GM19351 (cell line): ENCODE data around the gene MAPK12.

Experiments used
- ATAC-seq: cut with Tn5 transposase; IDR thresholded peaks from one replicate; pipeline ENCODE4 v1.9.1; 2021; ENCODE audit warnings: mild to moderate bottlenecking, moderate library complexity; ENCODE audit not compliant: unreplicated experiment

The MAPK12 gene

DNA sequence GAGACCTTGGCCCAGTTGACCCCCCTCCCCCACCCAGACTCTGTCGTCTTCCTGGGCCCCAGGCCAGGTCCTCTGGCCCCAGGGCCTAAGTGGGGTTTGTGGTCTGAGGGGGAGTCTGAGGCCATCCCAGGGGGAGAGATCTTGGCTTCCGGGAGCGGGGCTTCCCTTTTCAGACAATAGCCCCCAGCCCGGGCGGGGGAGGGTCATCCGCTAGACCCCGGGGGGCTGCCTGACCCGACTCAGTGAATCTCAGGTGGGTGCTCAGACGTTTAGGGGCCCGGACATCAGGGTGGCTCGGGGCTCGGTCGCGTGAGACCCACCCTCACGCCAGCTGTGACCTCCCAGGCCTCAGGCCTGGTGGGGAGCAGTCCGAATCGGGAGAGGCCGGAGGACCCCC is 8.1 kb upstream of the MAPK12 start:
- no peak for ATAC-seq

DNA sequence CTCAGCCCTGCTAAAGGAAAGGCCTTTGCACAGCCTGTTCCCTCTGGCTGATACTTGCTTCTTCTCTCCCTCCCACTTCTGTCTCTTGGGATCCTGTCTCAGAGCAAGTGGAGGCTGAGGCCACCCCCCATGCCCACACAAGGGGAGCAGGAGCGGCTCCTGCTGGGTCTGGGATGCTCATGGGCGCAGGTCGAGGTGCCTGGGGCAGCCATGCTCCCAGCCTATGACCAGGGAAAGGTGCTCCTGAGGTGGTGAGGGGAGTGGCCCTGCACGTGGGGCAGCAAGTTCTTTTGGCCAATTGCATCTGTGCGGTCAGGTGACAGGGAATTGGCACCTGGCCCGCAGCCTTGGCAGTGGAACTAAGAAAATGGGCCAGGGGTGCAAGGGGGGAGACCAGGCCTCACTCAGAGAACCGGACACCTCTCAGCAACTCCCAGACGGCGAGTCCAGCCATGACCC is 7.2 kb upstream of the MAPK12 start:
- no peak for ATAC-seq

DNA sequence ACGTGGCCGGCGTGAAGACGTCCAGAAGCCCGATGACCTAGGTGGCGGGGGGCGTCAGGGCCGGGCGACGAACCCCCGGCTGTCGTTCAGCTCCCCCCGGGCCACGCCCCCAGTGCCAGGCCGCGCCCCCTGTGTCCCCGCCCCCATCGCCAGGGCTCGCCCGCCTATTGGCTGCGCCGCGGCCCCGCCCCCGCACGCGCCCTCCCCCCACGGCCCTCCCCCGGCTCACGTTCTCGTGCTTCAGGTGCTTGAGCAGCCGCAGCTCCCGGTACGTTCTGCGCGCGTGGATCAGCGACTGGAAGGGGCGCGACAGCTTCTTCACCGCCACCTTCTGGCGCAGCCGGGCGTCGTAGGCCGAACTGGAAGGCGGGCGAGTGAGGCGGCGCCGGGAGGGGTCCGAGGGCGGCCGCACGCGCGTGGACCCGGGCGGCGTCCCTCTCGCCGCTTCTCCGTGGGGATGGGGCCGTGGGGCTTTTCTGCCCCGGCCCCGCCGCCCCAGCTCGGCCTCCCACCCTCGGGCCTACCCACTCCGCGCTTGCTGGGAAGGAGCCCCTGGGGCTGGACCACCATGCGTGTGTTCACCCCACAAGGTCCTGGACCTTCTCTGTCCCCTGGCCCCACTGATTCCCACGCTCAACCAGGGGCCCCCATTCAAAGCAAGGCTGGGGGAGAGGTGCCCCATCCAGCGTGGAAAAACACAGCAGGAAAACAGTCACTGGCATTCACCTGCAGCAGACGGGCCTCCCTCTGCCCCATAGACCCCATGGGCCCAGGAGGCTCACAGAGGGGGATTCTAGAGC is 6.3 kb upstream of the MAPK12 start:
- ATAC-seq, result no peak

GRCh38 chr22:50266994-50267393 is 5.5 kb upstream of the MAPK12 start:
- no peak for ATAC-seq

DNA sequence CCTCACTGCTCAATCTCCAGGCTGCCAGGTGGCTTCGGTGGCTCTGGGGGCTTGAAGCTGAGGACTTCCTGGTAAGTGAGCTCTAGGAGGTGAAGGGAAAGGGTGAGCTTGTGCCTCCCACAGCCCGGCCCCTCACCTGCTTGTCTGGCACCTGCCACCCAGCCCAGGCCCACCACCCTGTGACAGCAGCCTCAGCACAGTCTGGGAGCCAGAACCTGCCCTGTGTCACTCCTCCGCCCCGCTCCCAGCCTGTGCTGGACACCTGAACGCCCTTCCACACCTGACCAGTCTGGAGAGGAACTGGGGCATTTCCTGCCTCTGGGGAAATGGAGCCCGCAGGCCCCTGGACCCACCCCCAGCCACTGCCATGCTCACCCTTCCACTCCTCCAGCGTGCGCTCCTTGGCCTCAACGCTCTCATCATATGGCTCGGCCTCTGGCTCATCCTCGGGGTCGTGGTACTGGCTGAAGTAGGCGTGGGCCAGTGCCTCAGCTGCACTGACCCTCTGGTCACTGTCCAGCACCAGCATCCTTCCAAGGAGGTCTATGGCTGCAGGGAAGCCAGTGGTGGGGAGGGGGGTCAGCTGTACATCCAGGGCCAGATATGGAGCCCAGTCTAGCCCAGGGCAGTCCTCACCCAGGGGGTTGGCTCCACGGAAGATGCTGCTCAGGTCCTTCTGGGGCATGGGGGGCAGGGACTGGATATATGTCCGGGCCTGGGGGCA is 3.6 kb upstream of the MAPK12 start:
- ATAC-seq, result no peak

GRCh38 chr22:50264104-50264745 is 2.7 kb upstream of the MAPK12 start:
- ATAC-seq, result no peak

DNA sequence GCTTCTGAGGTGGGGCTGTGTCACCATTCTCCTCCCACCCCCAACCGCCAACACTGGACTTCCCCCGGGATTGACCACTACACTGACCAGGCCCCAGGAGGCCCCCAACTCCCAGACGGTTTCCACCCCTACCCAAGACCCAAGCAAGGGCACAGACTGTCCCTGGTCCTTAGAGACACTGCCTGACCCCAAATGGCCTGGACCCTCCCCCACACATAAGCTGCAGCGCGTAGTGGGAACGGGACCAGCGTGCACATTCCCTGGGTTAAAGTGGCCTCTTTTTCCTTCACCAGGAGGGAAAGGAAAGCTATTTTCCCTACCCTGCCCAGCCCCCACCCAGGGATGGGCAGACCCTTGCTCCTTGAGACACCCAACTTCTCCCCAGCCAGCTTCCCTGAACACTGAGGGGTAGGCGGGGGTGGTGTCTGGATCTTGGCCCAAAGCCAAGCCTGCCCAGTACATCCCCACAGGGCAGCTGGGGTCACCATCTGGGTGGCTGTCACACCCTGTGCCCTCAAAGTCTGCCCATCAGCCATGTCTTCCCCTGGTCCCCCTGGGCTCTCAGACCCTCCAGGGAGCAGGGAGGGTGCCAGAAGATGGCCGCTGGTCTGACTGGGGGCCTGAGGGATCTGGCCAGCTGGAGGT is 1.6 kb upstream of the MAPK12 start:
- ATAC-seq, result no peak

GRCh38 chr22:50262460-50262911 is 1.0 kb upstream of the MAPK12 start:
- ATAC-seq, result no peak

DNA sequence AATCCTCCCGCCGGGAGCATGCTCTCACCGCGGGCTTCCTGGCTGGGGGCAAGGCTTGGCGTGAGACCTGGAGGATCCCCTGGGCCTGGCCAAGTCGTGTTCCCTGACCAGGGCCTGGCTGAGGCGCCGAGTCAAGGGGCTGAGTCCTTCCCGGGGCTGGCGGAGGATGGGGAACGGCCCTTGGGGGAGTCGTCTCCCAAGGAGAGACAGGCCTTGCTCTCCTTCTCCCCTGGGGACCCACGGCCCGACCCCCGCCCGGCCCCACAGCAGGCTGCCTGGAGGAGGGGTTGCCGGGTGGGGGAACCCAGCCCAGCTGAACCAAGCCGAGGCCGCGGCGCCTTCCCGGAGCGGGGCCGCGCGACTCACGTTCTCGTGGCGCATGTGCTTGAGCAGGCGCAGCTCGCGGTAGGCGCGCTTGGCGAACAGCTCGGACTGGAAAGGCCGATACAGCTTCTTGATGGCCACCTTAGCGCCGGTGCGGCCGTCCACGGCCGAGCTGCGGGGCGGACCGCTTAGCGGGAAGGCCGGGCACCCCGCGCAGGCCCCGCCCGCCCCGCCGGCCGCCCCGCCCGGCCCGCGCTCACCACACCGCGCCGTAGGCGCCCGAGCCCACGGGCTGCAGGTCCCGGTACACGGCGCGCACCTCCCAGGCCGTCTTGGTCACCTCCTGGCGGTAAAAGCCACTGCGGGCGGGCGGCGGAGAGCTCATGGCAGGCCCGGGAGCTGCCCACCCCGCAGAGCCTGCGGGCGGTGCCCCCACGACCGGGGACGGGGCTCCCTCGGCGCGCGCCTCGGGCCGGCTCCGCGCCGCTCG is 475 bp downstream of the MAPK12 start:
- ATAC-seq, result no peak

GRCh38 chr22:50260434-50260800 is 1.1 kb downstream of the MAPK12 start:
- ATAC-seq, result no peak

DNA sequence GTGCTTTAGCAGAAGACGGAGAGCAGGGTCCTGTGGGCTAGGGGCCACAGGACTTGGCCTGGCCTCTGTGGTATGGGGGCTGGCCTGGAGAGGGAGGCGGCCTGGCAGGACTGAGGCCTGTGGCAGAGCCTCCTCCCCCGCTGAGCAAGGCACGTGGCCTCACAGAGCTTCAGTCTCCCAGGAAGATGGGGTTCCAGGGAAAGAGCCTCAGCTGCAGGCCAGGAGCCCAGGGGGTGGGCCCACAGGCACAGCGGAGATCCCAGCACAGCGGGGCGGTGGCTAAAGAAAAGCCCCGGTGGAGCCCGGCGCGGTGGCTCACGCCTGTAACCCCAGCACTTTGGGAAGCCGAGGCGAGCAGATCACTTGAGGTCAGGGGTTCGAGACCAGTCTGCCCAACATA is 2.2 kb downstream of the MAPK12 start:
- ATAC-seq, result no peak

DNA sequence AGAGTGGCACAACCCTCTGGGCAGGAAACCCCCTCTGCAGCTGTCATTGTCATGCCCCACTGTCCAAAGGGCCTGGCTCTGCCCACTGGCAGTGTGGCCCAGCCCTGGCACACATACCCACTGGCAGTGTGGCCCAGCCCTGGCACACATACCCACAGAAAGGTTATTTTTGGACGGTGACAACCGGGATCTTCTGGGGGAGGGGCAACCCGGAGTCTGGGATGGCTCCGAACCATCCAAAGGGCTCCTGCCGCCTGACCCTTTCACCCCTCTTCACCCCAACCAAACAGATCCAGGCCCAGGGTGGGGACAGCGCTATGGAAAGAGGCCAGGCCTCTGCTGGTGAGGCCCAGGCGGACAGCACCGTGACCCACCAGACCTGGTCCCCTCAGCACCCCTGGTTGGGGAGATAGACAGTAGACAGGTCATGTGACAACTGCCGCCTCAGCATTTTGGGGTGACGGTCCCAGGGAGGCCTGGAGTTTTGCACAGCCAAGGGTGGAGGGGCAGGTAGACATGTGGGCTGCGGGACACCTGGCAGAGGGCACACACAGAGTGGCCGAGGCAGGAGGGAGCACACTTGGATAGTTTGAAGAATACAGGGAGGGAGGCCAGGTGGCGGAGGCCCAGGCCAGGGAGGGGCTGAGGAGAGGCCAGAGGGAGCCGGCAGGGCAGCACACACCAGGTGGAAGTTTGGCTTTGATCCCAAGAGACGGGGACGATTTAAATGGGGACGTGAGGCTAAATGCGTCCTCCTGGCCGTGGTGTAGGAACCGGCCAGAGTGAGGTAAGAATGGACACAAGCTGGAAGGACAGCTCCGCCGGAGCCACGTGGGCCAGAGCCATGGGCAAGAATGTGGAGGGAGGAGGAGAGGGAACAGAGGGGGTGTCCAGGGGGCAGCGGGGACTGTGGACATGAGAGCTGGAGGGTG is 2.9 kb downstream of the MAPK12 start:
- ATAC-seq, result no peak

- ATAC-seq, result no peak
Measured at GRCh38 chr22:50257451-50258360, 3.8 kb downstream of the MAPK12 start.

- no peak for ATAC-seq
Measured at GRCh38 chr22:50257041-50257440, 4.4 kb downstream of the MAPK12 start.

DNA sequence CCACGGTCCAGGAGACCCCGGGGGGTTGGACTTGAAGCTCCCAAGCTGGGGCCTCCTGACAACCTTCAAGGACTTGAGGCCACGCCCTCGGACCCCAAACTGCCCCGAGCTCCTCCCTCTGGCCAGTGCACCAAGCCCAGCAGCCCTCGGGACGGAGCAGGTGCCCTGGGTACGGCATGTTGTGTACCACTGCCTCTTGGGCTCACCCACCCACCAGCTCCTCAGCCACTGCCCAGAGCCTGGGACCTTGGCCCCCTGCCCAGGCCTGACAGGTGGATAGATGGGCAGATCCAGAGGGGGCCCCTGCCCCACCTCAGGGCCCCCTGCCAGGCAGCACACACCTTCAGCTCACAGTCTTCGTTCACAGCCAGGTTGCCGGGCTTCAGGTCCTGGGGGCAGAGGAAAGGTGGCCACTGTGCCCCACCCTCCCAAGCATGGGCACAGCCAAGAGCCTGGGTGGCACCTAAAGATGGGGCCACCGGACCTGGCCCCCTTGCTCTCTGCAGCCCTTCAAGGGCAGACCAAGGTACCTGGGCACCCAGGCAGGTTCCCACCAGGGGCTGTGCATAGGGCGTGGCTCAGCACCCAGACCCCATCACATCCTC is 5.1 kb downstream of the MAPK12 start:
- no peak for ATAC-seq

DNA sequence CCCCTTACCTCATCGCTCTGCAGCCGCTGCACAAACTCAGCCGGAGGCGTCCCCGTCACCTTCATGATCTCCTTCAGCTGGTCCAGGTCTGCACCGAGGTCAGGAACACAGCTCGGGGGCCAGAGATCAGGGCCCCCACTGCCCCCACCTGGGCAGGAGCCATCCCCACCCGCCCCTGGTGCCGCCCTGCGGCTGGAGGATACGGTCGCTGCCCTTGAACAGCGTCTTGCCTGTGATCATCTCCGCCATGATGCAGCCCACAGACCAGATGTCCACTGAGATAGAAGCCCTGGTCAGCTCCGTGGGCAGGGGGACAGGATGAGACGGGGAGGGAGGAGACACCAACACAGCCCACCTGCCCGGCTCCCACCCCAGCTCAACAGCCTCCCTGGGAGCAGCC is 5.9 kb downstream of the MAPK12 start:
- ATAC-seq, result no peak

GRCh38 chr22:50255099-50255498 is 6.4 kb downstream of the MAPK12 start:
- ATAC-seq, result no peak

GRCh38 chr22:50253941-50254340 is 7.5 kb downstream of the MAPK12 start:
- no peak for ATAC-seq
